ENCODE results near the gene ZNF365.

ZNF365 gene

GRCh38 chr10:62451611-62451975 is 77.4 kb downstream of the ZNF365 start:
- Histone ChIP-seq H2AFZ (ENCODE audit: low read depth) (no peak overlapping the region), H4K20me1 (ENCODE audit: insufficient read depth) (no peaks in the 10 kb centered on the region), H3K9ac (no peak overlapping the region), H3K27me3 (ENCODE audit: insufficient read depth, low read depth) (no peaks in the 10 kb centered on the region), H3K79me2 (ENCODE audit: insufficient read depth, low read depth) (no peaks in the 10 kb centered on the region), H3K4me1 (ENCODE audit: low read depth, poor library complexity, severe bottlenecking) (peaks cover 11% of the 10 kb centered on the region), H3K27ac (no peak overlapping the region), H3K4me2 (no peak overlapping the region), H3K36me3 (ENCODE audit: insufficient read depth) (no peaks in the 10 kb centered on the region), H3K4me3 (IDR thresholded peaks at IDR 0.05; ENCODE audit: insufficient read depth, low read depth, low read length) (no peak overlapping the region)
- no peak for TF ChIP-seq CTCF (conservative IDR thresholded peaks at IDR 0.05; ENCODE audit: low read depth, low read length)

Measured in KMS-11 (cell line).